SU-DHL-6 (cell line): Measurements from ENCODE around the gene KCTD17.

Experiments used
- CTCF ChIP-seq: fragments of 200-600 bp; sonication (generic); IDR thresholded peaks from one replicate; pipeline ENCODE4 v1.5.1; 2017; ENCODE audit warnings: antibody characterized with exemption, mild to moderate bottlenecking, low read length, moderate library complexity; ENCODE audit not compliant: insufficient read depth, poor library complexity, severe bottlenecking
- EZH2phosphoT487 ChIP-seq: fragments of 200-600 bp; sonication (generic), shearing (Covaris generic); conservative IDR thresholded peaks from 2 replicates; pipeline ENCODE4 v1.6.1; 2018; ENCODE audit warnings: mild to moderate bottlenecking, antibody characterized with exemption, low read length, moderate library complexity, mixed read lengths

- no peak for TF ChIP-seq CTCF
- no peak for TF ChIP-seq EZH2phosphoT487
These were observed 47.5 kb downstream of the KCTD17 start for GRCh38 chr22:37098976-37099591.
